IPS DF 6.9 (cell line): ENCODE results near the gene RABGAP1.

Experiments used
- DNase-seq: peaks from one replicate; pipeline ENCODE4 v3.0.0-alpha.2; 2013; ENCODE audit warnings: low read depth, low spot score
- H3K27ac ChIP-seq: one replicate; pipeline ENCODE4 v1.5.1; 2013; ENCODE audit warnings: low read length, control low read depth
- H3K27me3 ChIP-seq: 2 replicates; pipeline ENCODE4 v1.6.1; 2013; ENCODE audit warnings: mild to moderate bottlenecking, low read length; ENCODE audit not compliant: control insufficient read depth, insufficient read depth
- H3K36me3 ChIP-seq: 2 replicates; pipeline ENCODE4 v1.6.1; 2013; ENCODE audit warnings: low read length; ENCODE audit not compliant: control insufficient read depth, insufficient read depth
- H3K4me1 ChIP-seq: 2 replicates; pipeline ENCODE4 v1.6.1; 2013; ENCODE audit warnings: low read length; ENCODE audit not compliant: control insufficient read depth, insufficient read depth
- H3K4me3 ChIP-seq: 2 replicates; pipeline ENCODE4 v1.5.1; 2013; ENCODE audit warnings: mild to moderate bottlenecking, low read length
- H3K9me3 ChIP-seq: 2 replicates; pipeline ENCODE4 v1.6.1; 2013; ENCODE audit warnings: low read length, inconsistent platforms; ENCODE audit not compliant: control insufficient read depth, insufficient read depth
- WGBS: extraction: QIAGEN DNeasy Blood & Tissue Kit; methylation state at CpG from one replicate; pipeline ENCODE4 v1.1.7; 2013; ENCODE audit warnings: mixed read lengths, missing lambda C conversion rate; ENCODE audit not compliant: insufficient read length, insufficient coverage; 5-methylcytosine and 5-hydroxymethylcytosine counted together

RABGAP1 gene

GRCh38 chr9:122986010-122986409 is 45.2 kb downstream of the RABGAP1 start:
- Histone ChIP-seq H3K4me3 (no peak overlapping the region), H3K4me1 (no peaks in the 10 kb centered on the region), H3K27ac (no peak overlapping the region), H3K9me3 (no peaks in the 10 kb centered on the region), H3K36me3 (peaks cover 7% of the 10 kb centered on the region; the same call in 1 of the 2 replicates), H3K27me3 (no peaks in the 10 kb centered on the region)
- no CpG with 5 or more reads among the region's 5 CpGs for WGBS
- DNase-seq = no peak

GRCh38 chr9:122988141-122988540 is 47.3 kb downstream of the RABGAP1 start:
- no peak for DNase-seq
- Histone ChIP-seq H3K4me1 (no peaks in the 10 kb centered on the region), H3K27me3 (no peaks in the 10 kb centered on the region), H3K36me3 (peaks cover 7% of the 10 kb centered on the region; the same call in 1 of the 2 replicates), H3K27ac (no peak overlapping the region), H3K4me3 (no peak overlapping the region), H3K9me3 (no peaks in the 10 kb centered on the region)
- no CpG with 5 or more reads among the region's 2 CpGs for WGBS

- Histone ChIP-seq H3K36me3 (peaks cover 7% of the 10 kb centered on the region; the same call in 1 of the 2 replicates), H3K9me3 (no peaks in the 10 kb centered on the region), H3K27ac (no peak overlapping the region), H3K27me3 (no peaks in the 10 kb centered on the region), H3K4me3 (no peak overlapping the region), H3K4me1 (no peaks in the 10 kb centered on the region)
- no CpG with 5 or more reads among the region's 8 CpGs for whole genome bisulfite sequencing
- DNase-seq = no peak
Measured at GRCh38 chr9:122988920-122989621, 48.3 kb downstream of the RABGAP1 start.

GRCh38 chr9:122991370-122991830 is 50.6 kb downstream of the RABGAP1 start:
- Histone ChIP-seq H3K36me3 (peaks cover 2% of the 10 kb centered on the region; the same call in 1 of the 2 replicates), H3K4me1 (no peaks in the 10 kb centered on the region), H3K27me3 (no peaks in the 10 kb centered on the region), H3K27ac (no peak overlapping the region), H3K4me3 (no peak overlapping the region), H3K9me3 (no peaks in the 10 kb centered on the region)
- DNase-seq = no peak
- no CpG with 5 or more reads among the region's 4 CpGs for whole genome bisulfite sequencing

GRCh38 chr9:122996586-122996985 is 55.8 kb downstream of the RABGAP1 start:
- no peaks in the 10 kb centered on the region for H3K9me3 ChIP-seq
- no peak for DNase-seq
- no peaks in the 10 kb centered on the region for H3K4me1 ChIP-seq
- WGBS = 100% methylated on average over 1 of the region's 1 CpG
- H3K4me3 ChIP-seq = no peak overlapping the region
- H3K27ac ChIP-seq = no peak overlapping the region
- no peaks in the 10 kb centered on the region for H3K27me3 ChIP-seq
- H3K36me3 ChIP-seq = no peaks in the 10 kb centered on the region; the same call in 1 of the 2 replicates

GRCh38 chr9:122998448-122998847 is 57.6 kb downstream of the RABGAP1 start:
- H3K4me3 ChIP-seq = no peak overlapping the region
- no peak overlapping the region for H3K27ac ChIP-seq
- H3K9me3 ChIP-seq = no peaks in the 10 kb centered on the region
- H3K27me3 ChIP-seq = no peaks in the 10 kb centered on the region
- H3K4me1 ChIP-seq = no peaks in the 10 kb centered on the region
- no peaks in the 10 kb centered on the region; the same call in 1 of the 2 replicates for H3K36me3 ChIP-seq
- no CpG with 5 or more reads among the region's 5 CpGs for WGBS
- DNase-seq = no peak

GRCh38 chr9:123000371-123001068 is 59.7 kb downstream of the RABGAP1 start:
- H3K36me3 ChIP-seq = no peaks in the 10 kb centered on the region; the same call in 1 of the 2 replicates
- DNase-seq = no peak
- WGBS = no CpG with 5 or more reads among the region's 1 CpG
- no peaks in the 10 kb centered on the region for H3K27me3 ChIP-seq
- no peaks in the 10 kb centered on the region for H3K4me1 ChIP-seq
- H3K9me3 ChIP-seq = no peaks in the 10 kb centered on the region
- no peak overlapping the region for H3K27ac ChIP-seq
- H3K4me3 ChIP-seq = no peak overlapping the region

GRCh38 chr9:123002754-123003153 is 61.9 kb downstream of the RABGAP1 start:
- no peak overlapping the region for H3K27ac ChIP-seq
- no peak for DNase-seq
- no peaks in the 10 kb centered on the region for H3K9me3 ChIP-seq
- no peak overlapping the region for H3K4me3 ChIP-seq
- no peaks in the 10 kb centered on the region; the same call in 1 of the 2 replicates for H3K36me3 ChIP-seq
- no peaks in the 10 kb centered on the region for H3K4me1 ChIP-seq
- WGBS = 100% methylated on average over 1 of the region's 5 CpGs
- H3K27me3 ChIP-seq = no peaks in the 10 kb centered on the region

- no peaks in the 10 kb centered on the region for H3K27me3 ChIP-seq
- no peaks in the 10 kb centered on the region for H3K9me3 ChIP-seq
- H3K27ac ChIP-seq = no peak overlapping the region
- H3K4me3 ChIP-seq = no peak overlapping the region
- no peak for DNase-seq
- no peaks in the 10 kb centered on the region; the same call in 1 of the 2 replicates for H3K36me3 ChIP-seq
- no peaks in the 10 kb centered on the region for H3K4me1 ChIP-seq
- no CpG with 5 or more reads among the region's 2 CpGs for WGBS
Measured at GRCh38 chr9:123003466-123003865, 62.6 kb downstream of the RABGAP1 start.

- Histone ChIP-seq H3K27me3 (no peaks in the 10 kb centered on the region), H3K4me3 (no peak overlapping the region), H3K4me1 (no peaks in the 10 kb centered on the region), H3K36me3 (no peaks in the 10 kb centered on the region), H3K9me3 (no peaks in the 10 kb centered on the region), H3K27ac (no peak overlapping the region)
- no CpG with 5 or more reads among the region's 1 CpG for WGBS
- DNase-seq = no peak
Measured at GRCh38 chr9:123005964-123006363, 65.1 kb downstream of the RABGAP1 start.
